ENCODE measurements around the gene PNPLA7.
A peak's percentile ranks its signal among the peaks of the same experiment; 100 is the strongest.

PNPLA7 gene

GRCh38 chr9:137447722-137448601, 102.2 kb downstream of the PNPLA7 start:
- DNase-seq = no peak

- no peak for DNase-seq
These were observed 103.2 kb downstream of the PNPLA7 start for GRCh38 chr9:137446851-137447471.

GRCh38 chr9:137445930-137446431, 104.2 kb downstream of the PNPLA7 start:
- DNase-seq = no peak

- DNase-seq = peak; percentile 43
These were observed 104.9 kb downstream of the PNPLA7 start for GRCh38 chr9:137445275-137445807.

- no peak for DNase-seq
These were observed 106.0 kb downstream of the PNPLA7 start for GRCh38 chr9:137444106-137444790.

- DNase-seq = no peak
These were observed 108.3 kb downstream of the PNPLA7 start for GRCh38 chr9:137441935-137442321.

GRCh38 chr9:137441289-137441934, 108.8 kb downstream of the PNPLA7 start, which contains the start of gene ENTPD8:
Gene ENTPD8 (minus strand): TSS chr9:137441357. CDS start chr9:137438285, 3,072 bp downstream.
- no peak for DNase-seq

GRCh38 chr9:137439158-137439714, 111.0 kb downstream of the PNPLA7 start:
- no peak for DNase-seq

- DNase-seq = no peak
These were observed 111.5 kb downstream of the PNPLA7 start for GRCh38 chr9:137438591-137439157.

GRCh38 chr9:137437691-137438590, 112.3 kb downstream of the PNPLA7 start:
- DNase-seq = no peak

GRCh38 chr9:137436761-137437600, 113.2 kb downstream of the PNPLA7 start:
- DNase-seq = no peak

- DNase-seq = no peak
These were observed 114.0 kb downstream of the PNPLA7 start for GRCh38 chr9:137435980-137436760.

- DNase-seq = no peak
These were observed 114.8 kb downstream of the PNPLA7 start for GRCh38 chr9:137435381-137435891.

- no peak for DNase-seq
These were observed 115.5 kb downstream of the PNPLA7 start for GRCh38 chr9:137434498-137435380.

GRCh38 chr9:137433916-137434431, 116.2 kb downstream of the PNPLA7 start:
- no peak for DNase-seq

GRCh38 chr9:137433349-137433915, 116.8 kb downstream of the PNPLA7 start:
- no peak for DNase-seq

Measured in GDM1 (cell line).